K562 (cell line): ENCODE data around the gene ZNF772. TPM values are rescaled to one million over a fixed set of nuclear protein-coding genes. Genes with fewer than 3 reads are reported as not detected.

Experiments used
- ATF7 ChIP-seq: fragments of 450-650 bp; IDR thresholded peaks from 2 replicates; pipeline ENCODE4 v1.7.1; 2014; ENCODE audit warnings: mild to moderate bottlenecking, moderate library complexity
- CBX1 ChIP-seq: sonication (generic); IDR thresholded peaks from 2 replicates; pipeline ENCODE4 v1.6.1; 2016; ENCODE audit warnings: antibody characterized with exemption, low read depth, mild to moderate bottlenecking
- CHD1 ChIP-seq: fragments of 200-600 bp; sonication (generic); IDR thresholded peaks from one replicate; pipeline ENCODE4 v1.6.1; 2012; ENCODE audit warnings: mild to moderate bottlenecking, moderate library complexity, low read length, inconsistent platforms
- DNMT1 ChIP-seq: fragments of 450-650 bp; IDR thresholded peaks from 2 replicates; pipeline ENCODE4 v1.6.1; 2016; ENCODE audit warnings: antibody characterized with exemption, mild to moderate bottlenecking
- ESRRB ChIP-seq: fragments of 250-450 bp; sonication (Bioruptor Pico); IDR thresholded peaks from 2 replicates; pipeline ENCODE4 v1.5.0; 2020; ENCODE audit warnings: mild to moderate bottlenecking, moderate library complexity, borderline replicate concordance
- GATAD2B ChIP-seq: fragments of 450-650 bp; IDR thresholded peaks from 2 replicates; pipeline ENCODE4 v1.6.1; 2017; ENCODE audit warnings: mild to moderate bottlenecking, borderline replicate concordance
- NFE2L1 ChIP-seq: fragments of 450-650 bp; IDR thresholded peaks from 2 replicates; pipeline ENCODE4 v1.6.1; 2016; ENCODE audit warnings: missing genetic modification characterization, low read depth, mild to moderate bottlenecking, missing compliant biosample characterization, moderate library complexity, borderline replicate concordance
- POU5F1 ChIP-seq: fragments of 150-350 bp; IDR thresholded peaks from 2 replicates; pipeline ENCODE4 v1.6.1; 2014; ENCODE audit warnings: borderline replicate concordance, low read length, low read depth, mild to moderate bottlenecking; ENCODE audit not compliant: partially characterized antibody
- RAD51 ChIP-seq: fragments of 450-650 bp; IDR thresholded peaks from 2 replicates; pipeline ENCODE4 v1.7.1; 2016; ENCODE audit warnings: low read depth, mild to moderate bottlenecking, borderline replicate concordance
- SAFB2 ChIP-seq: fragments of 200-400 bp; formaldehyde crosslinking; IDR thresholded peaks from 2 replicates; pipeline ENCODE4 v1.6.1; 2018; ENCODE audit warnings: borderline replicate concordance, low read length, low read depth, moderate library complexity; ENCODE audit not compliant: severe bottlenecking
- ZNF239 ChIP-seq: fragments of 250-450 bp; sonication (Bioruptor Pico); IDR thresholded peaks from 2 replicates; pipeline ENCODE4 v1.4.0; 2020; ENCODE audit warnings: mild to moderate bottlenecking
- polyA plus RNA-seq, 8 experiments: library from polyadenylated mRNA; depleted of rRNA in 4 of 8; stranded (reverse) in 5 of 8; unstranded in 3 of 8; fragments of >200 nt; fragmentation: Nextera tagmentation in 2 of 8; fragmentation: Illumina TruSeq in 1 of 8; extraction: Ambion mirVana in 2 of 8; extraction: Trizol in 1 of 8; gene quantifications; 2 replicates each; pipeline versions ENCODE4 v1.2.1 to v1.2.3, GENCODE V29; 2011 to 2014; ENCODE audit warnings: inconsistent platforms in 1 of 8, missing spikeins in 1 of 8
- total RNA-seq, 7 experiments: library from RNA; depleted of rRNA in 6 of 7; stranded (reverse); fragments of >200 nt in 6 of 7; fragmentation: Illumina TruSeq in 2 of 7; extraction: Trizol in 2 of 7; gene quantifications; 2 replicates each; pipeline versions ENCODE4 v1.2.1 to v1.2.3, GENCODE V29; 2011 to 2021; ENCODE audit warnings: low replicate concordance in 1 of 7
- TF ChIP-seq, protein P1 (sequence below): fragments of 250-450 bp; sonication (Bioruptor Pico); IDR thresholded peaks from 2 replicates; pipeline ENCODE4 v1.8.0; 2022; ENCODE audit warnings: inconsistent platforms, mild to moderate bottlenecking, moderate library complexity, borderline replicate concordance
- TF ChIP-seq, protein P2 (sequence below): sonication (generic); formaldehyde crosslinking; IDR thresholded peaks from 2 replicates; pipeline ENCODE4 v1.8.1; 2023; ENCODE audit warnings: mild to moderate bottlenecking, missing genetic modification reagents
- TF ChIP-seq, protein P3 (sequence below): sonication (generic); formaldehyde crosslinking; IDR thresholded peaks from 2 replicates; pipeline ENCODE4 v1.8.1; 2023; ENCODE audit warnings: mild to moderate bottlenecking, missing genetic modification reagents, moderate library complexity
- TF ChIP-seq, protein P4 (sequence below), 2 experiments: fragments of 450-650 bp; IDR thresholded peaks; 2 replicates each; pipeline ENCODE4 v1.6.1; 2018; ENCODE audit warnings: mild to moderate bottlenecking in 2 of 2, low read depth in 1 of 2; ENCODE audit not compliant: partially characterized antibody in 2 of 2
- TF ChIP-seq, protein P5 (sequence below): fragments of 450-650 bp; formaldehyde crosslinking; conservative IDR thresholded peaks from 2 replicates; pipeline ENCODE4 v1.4.0; 2022; ENCODE audit warnings: mild to moderate bottlenecking, missing genetic modification characterization

The ZNF772 gene
- total and polyA plus RNA-seq, 9 of the 15 experiments (the other 6 are each of a cell fraction or from before 2014, with no cell fraction given) = 0.13 to 1.9 (median 1.1) TPM

DNA sequence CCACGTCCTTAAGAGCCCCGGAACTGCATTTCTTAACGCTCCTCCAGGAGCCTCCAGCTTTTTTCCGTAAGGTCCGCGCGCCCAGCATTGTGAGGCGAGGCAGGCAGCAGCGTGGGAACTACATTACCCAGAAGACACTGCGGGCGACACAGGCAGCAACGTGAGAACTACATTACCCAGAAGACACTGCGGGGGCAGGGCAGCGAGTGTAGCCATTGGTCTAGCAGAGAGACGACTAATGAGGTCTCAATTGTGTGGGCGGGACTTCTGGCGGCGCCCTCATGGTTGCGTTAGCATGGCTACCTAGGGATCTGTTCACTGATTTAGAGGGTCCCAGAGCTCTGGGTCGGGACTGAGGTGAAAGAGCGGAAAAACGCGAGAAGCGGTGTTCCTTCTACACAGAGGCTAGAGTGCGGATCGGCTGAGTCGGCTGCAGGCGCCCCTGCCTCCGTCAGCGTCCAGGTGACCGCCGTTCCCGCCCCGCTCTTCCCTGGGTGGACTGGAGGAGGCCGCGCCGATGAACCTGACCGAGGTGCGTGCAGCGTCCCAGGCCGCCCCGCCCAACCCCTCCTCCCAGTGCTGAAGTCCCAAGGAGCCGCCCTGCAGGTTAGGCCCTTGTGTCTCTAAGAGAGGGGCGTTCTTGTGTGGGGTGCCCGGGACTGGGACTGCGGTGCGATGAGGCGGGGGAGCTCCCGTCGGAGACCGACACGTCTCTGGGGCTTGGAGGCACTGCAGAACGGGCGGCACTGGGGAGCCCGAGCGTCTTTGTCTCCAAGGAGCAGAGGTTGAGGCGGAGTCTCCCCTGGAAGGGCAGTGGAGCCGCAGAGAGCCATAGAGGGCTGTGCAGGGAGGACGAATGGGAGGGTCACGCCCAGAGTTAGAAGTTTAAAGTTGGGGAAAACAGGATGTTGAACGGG lies 42.0 kb downstream of the ZNF772 start, which contains the start of gene ZNF749 (continued):
- TF ChIP-seq, protein P1, sequence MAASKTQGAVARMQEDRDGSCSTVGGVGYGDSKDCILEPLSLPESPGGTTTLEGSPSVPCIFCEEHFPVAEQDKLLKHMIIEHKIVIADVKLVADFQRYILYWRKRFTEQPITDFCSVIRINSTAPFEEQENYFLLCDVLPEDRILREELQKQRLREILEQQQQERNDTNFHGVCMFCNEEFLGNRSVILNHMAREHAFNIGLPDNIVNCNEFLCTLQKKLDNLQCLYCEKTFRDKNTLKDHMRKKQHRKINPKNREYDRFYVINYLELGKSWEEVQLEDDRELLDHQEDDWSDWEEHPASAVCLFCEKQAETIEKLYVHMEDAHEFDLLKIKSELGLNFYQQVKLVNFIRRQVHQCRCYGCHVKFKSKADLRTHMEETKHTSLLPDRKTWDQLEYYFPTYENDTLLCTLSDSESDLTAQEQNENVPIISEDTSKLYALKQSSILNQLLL (CRISPR knock-in tag) = no peak
- TF ChIP-seq, protein P2, sequence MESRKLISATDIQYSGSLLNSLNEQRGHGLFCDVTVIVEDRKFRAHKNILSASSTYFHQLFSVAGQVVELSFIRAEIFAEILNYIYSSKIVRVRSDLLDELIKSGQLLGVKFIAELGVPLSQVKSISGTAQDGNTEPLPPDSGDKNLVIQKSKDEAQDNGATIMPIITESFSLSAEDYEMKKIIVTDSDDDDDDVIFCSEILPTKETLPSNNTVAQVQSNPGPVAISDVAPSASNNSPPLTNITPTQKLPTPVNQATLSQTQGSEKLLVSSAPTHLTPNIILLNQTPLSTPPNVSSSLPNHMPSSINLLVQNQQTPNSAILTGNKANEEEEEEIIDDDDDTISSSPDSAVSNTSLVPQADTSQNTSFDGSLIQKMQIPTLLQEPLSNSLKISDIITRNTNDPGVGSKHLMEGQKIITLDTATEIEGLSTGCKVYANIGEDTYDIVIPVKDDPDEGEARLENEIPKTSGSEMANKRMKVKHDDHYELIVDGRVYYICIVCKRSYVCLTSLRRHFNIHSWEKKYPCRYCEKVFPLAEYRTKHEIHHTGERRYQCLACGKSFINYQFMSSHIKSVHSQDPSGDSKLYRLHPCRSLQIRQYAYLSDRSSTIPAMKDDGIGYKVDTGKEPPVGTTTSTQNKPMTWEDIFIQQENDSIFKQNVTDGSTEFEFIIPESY (CRISPR knock-in tag) = no peak
- TF ChIP-seq ZNF239 (CRISPR knock-in tag) (no peak), NFE2L1 (no peak), GATAD2B (no peak), ESRRB (CRISPR knock-in tag) (no peak), ATF7 (peak; percentile 63), CHD1 (no peak), DNMT1 (no peak), SAFB2 (no peak), POU5F1 (peak; percentile 29), RAD51 (no peak), CBX1 (no peak)
- TF ChIP-seq, protein P3, sequence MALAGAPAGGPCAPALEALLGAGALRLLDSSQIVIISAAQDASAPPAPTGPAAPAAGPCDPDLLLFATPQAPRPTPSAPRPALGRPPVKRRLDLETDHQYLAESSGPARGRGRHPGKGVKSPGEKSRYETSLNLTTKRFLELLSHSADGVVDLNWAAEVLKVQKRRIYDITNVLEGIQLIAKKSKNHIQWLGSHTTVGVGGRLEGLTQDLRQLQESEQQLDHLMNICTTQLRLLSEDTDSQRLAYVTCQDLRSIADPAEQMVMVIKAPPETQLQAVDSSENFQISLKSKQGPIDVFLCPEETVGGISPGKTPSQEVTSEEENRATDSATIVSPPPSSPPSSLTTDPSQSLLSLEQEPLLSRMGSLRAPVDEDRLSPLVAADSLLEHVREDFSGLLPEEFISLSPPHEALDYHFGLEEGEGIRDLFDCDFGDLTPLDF (CRISPR knock-in tag) = no peak
- TF ChIP-seq, protein P4, sequence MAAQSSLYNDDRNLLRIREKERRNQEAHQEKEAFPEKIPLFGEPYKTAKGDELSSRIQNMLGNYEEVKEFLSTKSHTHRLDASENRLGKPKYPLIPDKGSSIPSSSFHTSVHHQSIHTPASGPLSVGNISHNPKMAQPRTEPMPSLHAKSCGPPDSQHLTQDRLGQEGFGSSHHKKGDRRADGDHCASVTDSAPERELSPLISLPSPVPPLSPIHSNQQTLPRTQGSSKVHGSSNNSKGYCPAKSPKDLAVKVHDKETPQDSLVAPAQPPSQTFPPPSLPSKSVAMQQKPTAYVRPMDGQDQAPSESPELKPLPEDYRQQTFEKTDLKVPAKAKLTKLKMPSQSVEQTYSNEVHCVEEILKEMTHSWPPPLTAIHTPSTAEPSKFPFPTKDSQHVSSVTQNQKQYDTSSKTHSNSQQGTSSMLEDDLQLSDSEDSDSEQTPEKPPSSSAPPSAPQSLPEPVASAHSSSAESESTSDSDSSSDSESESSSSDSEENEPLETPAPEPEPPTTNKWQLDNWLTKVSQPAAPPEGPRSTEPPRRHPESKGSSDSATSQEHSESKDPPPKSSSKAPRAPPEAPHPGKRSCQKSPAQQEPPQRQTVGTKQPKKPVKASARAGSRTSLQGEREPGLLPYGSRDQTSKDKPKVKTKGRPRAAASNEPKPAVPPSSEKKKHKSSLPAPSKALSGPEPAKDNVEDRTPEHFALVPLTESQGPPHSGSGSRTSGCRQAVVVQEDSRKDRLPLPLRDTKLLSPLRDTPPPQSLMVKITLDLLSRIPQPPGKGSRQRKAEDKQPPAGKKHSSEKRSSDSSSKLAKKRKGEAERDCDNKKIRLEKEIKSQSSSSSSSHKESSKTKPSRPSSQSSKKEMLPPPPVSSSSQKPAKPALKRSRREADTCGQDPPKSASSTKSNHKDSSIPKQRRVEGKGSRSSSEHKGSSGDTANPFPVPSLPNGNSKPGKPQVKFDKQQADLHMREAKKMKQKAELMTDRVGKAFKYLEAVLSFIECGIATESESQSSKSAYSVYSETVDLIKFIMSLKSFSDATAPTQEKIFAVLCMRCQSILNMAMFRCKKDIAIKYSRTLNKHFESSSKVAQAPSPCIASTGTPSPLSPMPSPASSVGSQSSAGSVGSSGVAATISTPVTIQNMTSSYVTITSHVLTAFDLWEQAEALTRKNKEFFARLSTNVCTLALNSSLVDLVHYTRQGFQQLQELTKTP (IDR thresholded peaks at IDR 0.05; ENCODE audit: low read depth in 1 of 2, partially characterized antibody in 2 of 2) = peak in 1 of 2 experiments; percentile 96
- TF ChIP-seq, protein P5, sequence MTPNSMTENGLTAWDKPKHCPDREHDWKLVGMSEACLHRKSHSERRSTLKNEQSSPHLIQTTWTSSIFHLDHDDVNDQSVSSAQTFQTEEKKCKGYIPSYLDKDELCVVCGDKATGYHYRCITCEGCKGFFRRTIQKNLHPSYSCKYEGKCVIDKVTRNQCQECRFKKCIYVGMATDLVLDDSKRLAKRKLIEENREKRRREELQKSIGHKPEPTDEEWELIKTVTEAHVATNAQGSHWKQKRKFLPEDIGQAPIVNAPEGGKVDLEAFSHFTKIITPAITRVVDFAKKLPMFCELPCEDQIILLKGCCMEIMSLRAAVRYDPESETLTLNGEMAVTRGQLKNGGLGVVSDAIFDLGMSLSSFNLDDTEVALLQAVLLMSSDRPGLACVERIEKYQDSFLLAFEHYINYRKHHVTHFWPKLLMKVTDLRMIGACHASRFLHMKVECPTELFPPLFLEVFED (CRISPR knock-in tag) = no peak
